ENCODE results near the gene SLC41A3. TPM values are rescaled to one million over a fixed set of nuclear protein-coding genes. Genes with fewer than 3 reads are reported as not detected.

The SLC41A3 gene
- total RNA-seq, result 44.2 and 48.7 TPM in 2 replicates

DNA sequence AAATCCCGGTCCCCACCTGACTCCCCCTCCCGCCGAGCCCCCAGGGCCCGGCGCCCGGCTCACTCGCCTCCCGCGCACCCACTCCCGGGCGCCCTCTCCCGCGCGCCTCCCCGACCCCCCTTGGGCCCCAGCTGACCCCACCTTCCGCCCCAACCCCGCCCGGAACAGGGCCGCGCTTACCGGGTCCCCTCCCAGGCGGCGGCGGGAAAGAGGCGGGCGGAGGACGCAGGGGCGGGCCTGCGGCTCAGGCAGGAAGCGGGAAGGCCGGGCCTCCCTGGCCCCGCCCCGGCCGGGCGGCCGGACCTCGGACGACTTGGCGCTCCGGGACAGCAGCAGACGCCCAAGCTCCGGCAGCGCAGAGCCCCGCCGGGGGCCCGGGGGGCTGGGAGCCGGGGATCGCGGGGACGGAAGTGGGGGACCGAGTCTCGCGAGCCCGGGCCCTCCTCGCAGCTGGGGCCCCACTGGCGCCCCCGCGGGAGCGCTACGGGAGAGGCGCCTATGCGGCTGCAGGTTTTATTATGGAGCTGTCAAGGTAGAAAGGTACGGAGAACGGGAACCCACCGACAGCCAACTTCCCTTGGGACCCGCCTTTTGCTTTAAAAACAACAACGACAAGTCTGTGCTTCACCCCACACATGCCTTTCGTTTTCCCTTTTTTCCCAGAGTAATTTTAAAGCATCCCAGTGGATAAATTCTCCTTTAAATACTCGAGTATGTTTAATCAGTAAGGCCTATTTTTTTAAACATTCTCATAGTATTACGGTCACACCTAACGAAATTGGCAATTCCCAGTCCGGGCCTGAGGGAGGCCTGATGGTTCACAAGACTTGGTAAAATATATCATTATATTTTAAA is at the start of gene SLC41A3:
Gene SLC41A3, minus strand, starts transcription at position 212 of the 855 bp plus-strand sequence. CDS start 15,905 bp downstream, outside the sequence.

DNA sequence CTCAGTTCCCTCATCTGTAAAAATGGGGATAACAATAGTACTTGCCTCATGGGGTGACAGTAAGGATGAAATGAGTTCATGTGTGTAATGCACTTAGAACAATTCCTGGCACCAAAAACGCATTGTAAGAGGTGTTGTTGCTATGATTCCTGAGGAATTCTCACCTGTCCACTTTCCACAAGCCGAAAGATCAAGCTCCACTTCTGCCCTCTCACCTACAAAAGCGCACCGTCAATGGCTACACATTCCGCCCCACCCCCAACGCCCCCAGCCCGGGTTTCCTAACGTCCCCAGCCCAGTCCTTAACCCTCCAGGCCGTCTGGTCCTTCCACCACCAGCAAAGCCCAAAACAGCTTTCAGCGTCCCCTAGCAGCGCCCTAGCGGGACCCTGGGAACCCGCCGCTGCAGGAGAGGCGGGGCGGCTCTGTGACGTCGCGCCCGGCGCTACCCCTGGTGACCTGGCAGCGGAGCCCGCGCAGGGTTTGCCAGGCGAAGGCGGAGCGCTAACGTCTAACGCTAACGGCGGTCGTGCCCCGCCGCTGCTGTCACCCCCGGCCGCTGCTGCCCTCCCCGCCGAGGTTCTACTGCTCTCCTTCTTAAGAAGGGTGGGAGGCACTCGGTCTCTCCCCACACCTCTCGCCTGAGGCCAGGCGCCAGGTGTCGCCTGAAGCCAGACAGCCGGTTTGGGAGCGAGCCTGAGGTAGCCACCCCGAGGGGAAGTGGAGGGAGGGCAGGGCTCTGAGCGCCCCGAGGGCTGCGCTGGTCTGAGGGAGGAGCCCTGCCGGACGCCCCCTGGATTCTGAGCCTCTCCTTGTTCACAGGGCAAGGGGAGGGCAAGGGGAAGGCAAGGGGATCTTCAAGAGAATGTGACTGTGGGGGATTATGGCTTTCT is 115.0 kb downstream of the SLC41A3 start, which contains the start of gene ROPN1B:
Gene ROPN1B, plus strand, starts transcription at position 478 of the 892 bp plus-strand sequence. CDS start 2,877 bp downstream, outside the sequence.

Other genes with a start within 250 kb of the SLC41A3 start
- not detected in 2 replicates for gene ROPN1B, start 114.9 kb downstream of the SLC41A3 start, total RNA-seq
- 0.25 TPM in 1 of 2 replicates, not detected in the other for gene ALDH1L1, start 96.5 kb upstream of the SLC41A3 start, total RNA-seq